ENCODE data around the gene ID1.
"Not testable (repeated sequence)": the region's sequence is repeated elsewhere in the genome, so short reads cannot be mapped to it uniquely, and the experiment has no call there.

- not testable (repeated sequence) for TF ChIP-seq CTCF, POLR2A (IDR thresholded peaks at IDR 0.05)
Measured at GRCh38 chr20:31612271-31612640, 7.2 kb downstream of the ID1 start.
